ENCODE data around the gene SIPA1L3. TPM values are rescaled to one million over a fixed set of nuclear protein-coding genes. Genes with fewer than 3 reads are reported as not detected.

The SIPA1L3 gene
- total and polyA plus RNA-seq, 2 experiments from 2014 or later = 15.7 to 54.1 TPM

- peaks cover 14% of the 10 kb centered on the region for H3K4me1 ChIP-seq (ENCODE audit: insufficient read depth)
- Mint-ChIP-seq H3K27me3 (ENCODE audit: insufficient read depth, low read depth, poor library complexity) (peaks cover 12% of the 10 kb centered on the region), H3K36me3 (ENCODE audit: low read depth) (peaks cover 7% of the 10 kb centered on the region; the same call in 2 of the 3 replicates), H3K27ac (no peak overlapping the region), H3K4me1 (peaks cover 29% of the 10 kb centered on the region), H3K4me3 (no peak overlapping the region), H3K9me3 (no peaks in the 10 kb centered on the region)
- no peak overlapping the region for H3K27ac ChIP-seq (ENCODE audit: low read depth)
- TF ChIP-seq NANOG (IDR thresholded peaks at IDR 0.05; ENCODE audit: borderline replicate concordance) (no peak), ETS1 (IDR thresholded peaks at IDR 0.05) (no peak), STAT1 (IDR thresholded peaks at IDR 0.05; ENCODE audit: unreplicated experiment) (no peak), ZNF331 (CRISPR knock-in tag; IDR thresholded peaks at IDR 0.05; ENCODE audit: low read depth) (no peak), POLR2AphosphoS5 (IDR thresholded peaks at IDR 0.05; ENCODE audit: low read depth) (no peak), EZH2phosphoT487 (IDR thresholded peaks at IDR 0.05; ENCODE audit: unreplicated experiment) (no peak), CREB1 (CRISPR knock-in tag; IDR thresholded peaks at IDR 0.05; ENCODE audit: low read depth) (no peak), EZH2 (IDR thresholded peaks at IDR 0.05; ENCODE audit: low read depth, unreplicated experiment) (no peak), JUNB (IDR thresholded peaks at IDR 0.05; ENCODE audit: unreplicated experiment) (no peak), REST (IDR thresholded peaks at IDR 0.05; ENCODE audit: unreplicated experiment) (no peak), ZNF462 (CRISPR knock-in tag; IDR thresholded peaks at IDR 0.05) (no peak), ZNF114 (CRISPR knock-in tag; IDR thresholded peaks at IDR 0.05) (no peak), CTCF (conservative IDR thresholded peaks at IDR 0.05; ENCODE audit: low read depth in 2 of 2) (no peak)
- H4K20me1 ChIP-seq (replicated peaks; ENCODE audit: insufficient read depth) = no peaks in the 10 kb centered on the region
- peaks cover 14% of the 10 kb centered on the region for H3F3A ChIP-seq (replicated peaks; ENCODE audit: low read depth)
- no peaks in the 10 kb centered on the region for H3K79me2 ChIP-seq (replicated peaks; ENCODE audit: insufficient read depth)
- no peak for ATAC-seq
- H3K36me3 ChIP-seq (ENCODE audit: insufficient read depth) = no peaks in the 10 kb centered on the region
- H3K4me3 ChIP-seq = no peak overlapping the region
- no peak overlapping the region for H3K4me2 ChIP-seq
- no peaks in the 10 kb centered on the region for H3K27me3 ChIP-seq (ENCODE audit: insufficient read depth)
- no peaks in the 10 kb centered on the region for H3K9me2 ChIP-seq (ENCODE audit: insufficient read depth)
- no peak overlapping the region for H2AFZ ChIP-seq
- no peak for DNase-seq (ENCODE audit: low spot score)
Observed at GRCh38 chr19:38204728-38205127, 297.7 kb downstream of the SIPA1L3 start.

Data from GM23338 (cell line).